ENCODE results near the gene MATR3.

The MATR3 gene

DNA sequence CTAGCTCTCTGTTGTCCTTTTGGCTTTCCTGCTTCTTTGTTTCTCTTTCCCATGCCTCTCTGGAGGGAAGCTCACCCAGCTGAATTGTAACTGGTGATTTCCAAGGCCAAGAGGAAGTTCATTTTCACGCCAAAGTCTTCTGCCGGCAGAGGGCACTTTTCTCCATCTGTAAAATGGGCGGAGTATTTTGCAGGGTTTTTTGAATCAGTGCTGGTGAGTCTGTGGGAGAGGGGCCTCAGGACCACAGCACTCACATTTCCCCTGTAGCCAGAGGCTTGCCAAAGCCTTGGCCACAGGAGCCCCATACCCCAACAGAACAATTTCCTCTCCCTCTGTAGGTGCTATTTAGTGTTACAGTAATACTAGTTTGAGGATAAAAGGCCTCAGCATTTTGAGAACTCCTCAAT, 42.3 kb upstream of the MATR3 start:
- no peak for TF ChIP-seq TAF1 (IDR thresholded peaks at IDR 0.05; ENCODE audit: borderline replicate concordance, insufficient read depth, low read length)
- no peak for TF ChIP-seq REST (IDR thresholded peaks at IDR 0.05; ENCODE audit: insufficient read depth in 1 of 2, low read depth in 2 of 2, low read length in 2 of 2)
- no peak for TF ChIP-seq FOXP2 (optimal IDR thresholded peaks at IDR 0.05; ENCODE audit: borderline replicate concordance, extremely low read depth, extremely low read length, insufficient read depth)
- no peak for TF ChIP-seq POLR2AphosphoS5 (IDR thresholded peaks at IDR 0.05; ENCODE audit: low read depth, low read length)
- TF ChIP-seq SIN3A (IDR thresholded peaks at IDR 0.05; ENCODE audit: borderline replicate concordance, insufficient read depth, low read length) = no peak

DNA sequence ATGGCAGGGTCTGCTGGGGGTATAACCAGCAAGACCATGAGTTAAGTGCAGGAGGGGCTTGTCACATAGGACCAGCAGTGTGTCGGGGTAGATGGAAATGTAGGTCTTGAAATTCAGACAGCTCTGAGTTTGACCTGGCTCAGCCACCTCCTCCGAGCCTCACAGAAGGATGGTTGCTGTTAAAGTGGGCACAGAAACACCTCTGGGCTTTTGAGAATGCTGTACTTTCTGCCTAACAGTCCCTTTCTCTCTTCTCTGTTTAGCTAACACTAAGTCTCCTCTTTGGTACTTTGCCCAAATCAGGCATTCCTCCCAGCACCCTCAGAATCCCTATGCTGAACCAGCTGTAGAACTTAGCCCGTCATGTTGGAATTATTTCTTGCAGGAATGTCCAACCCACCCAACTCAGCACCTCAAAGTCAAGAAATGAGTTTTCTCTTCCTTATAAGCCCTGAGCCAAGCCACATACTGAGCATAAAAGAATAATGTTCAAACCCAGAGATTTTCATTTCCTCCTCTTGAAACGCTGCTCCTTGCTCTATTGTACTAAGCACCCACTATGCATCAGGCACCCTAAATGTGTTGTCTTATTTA, 41.7 kb upstream of the MATR3 start:
- TF ChIP-seq FOXP2 (optimal IDR thresholded peaks at IDR 0.05; ENCODE audit: borderline replicate concordance, extremely low read depth, extremely low read length, insufficient read depth) (no peak), TAF1 (IDR thresholded peaks at IDR 0.05; ENCODE audit: borderline replicate concordance, insufficient read depth, low read length) (no peak), REST (IDR thresholded peaks at IDR 0.05; ENCODE audit: insufficient read depth in 1 of 2, low read depth in 2 of 2, low read length in 2 of 2) (no peak), POLR2AphosphoS5 (IDR thresholded peaks at IDR 0.05; ENCODE audit: low read depth, low read length) (no peak), SIN3A (IDR thresholded peaks at IDR 0.05; ENCODE audit: borderline replicate concordance, insufficient read depth, low read length) (no peak)

GRCh38 chr5:139253115-139253514, 40.4 kb upstream of the MATR3 start:
- TF ChIP-seq FOXP2 (optimal IDR thresholded peaks at IDR 0.05; ENCODE audit: borderline replicate concordance, extremely low read depth, extremely low read length, insufficient read depth) (no peak), TAF1 (IDR thresholded peaks at IDR 0.05; ENCODE audit: borderline replicate concordance, insufficient read depth, low read length) (no peak), REST (IDR thresholded peaks at IDR 0.05; ENCODE audit: insufficient read depth in 1 of 2, low read depth in 2 of 2, low read length in 2 of 2) (no peak), POLR2AphosphoS5 (IDR thresholded peaks at IDR 0.05; ENCODE audit: low read depth, low read length) (no peak), SIN3A (IDR thresholded peaks at IDR 0.05; ENCODE audit: borderline replicate concordance, insufficient read depth, low read length) (no peak)

- TF ChIP-seq SIN3A (IDR thresholded peaks at IDR 0.05; ENCODE audit: borderline replicate concordance, insufficient read depth, low read length) = no peak
- no peak for TF ChIP-seq POLR2AphosphoS5 (IDR thresholded peaks at IDR 0.05; ENCODE audit: low read depth, low read length)
- no peak for TF ChIP-seq REST (IDR thresholded peaks at IDR 0.05; ENCODE audit: insufficient read depth in 1 of 2, low read depth in 2 of 2, low read length in 2 of 2)
- TF ChIP-seq FOXP2 (optimal IDR thresholded peaks at IDR 0.05; ENCODE audit: borderline replicate concordance, extremely low read depth, extremely low read length, insufficient read depth) = no peak
- no peak for TF ChIP-seq TAF1 (IDR thresholded peaks at IDR 0.05; ENCODE audit: borderline replicate concordance, insufficient read depth, low read length)
Observed at GRCh38 chr5:139256820-139257219, 36.7 kb upstream of the MATR3 start.
